GM18508 (cell line): ENCODE results near the gene MIOS.
A peak's percentile ranks its signal among the peaks of the same experiment; 100 is the strongest.

Source experiments
- ATAC-seq: cut with Tn5 transposase; IDR thresholded peaks from one replicate; pipeline ENCODE4 v1.9.1; 2021; ENCODE audit warnings: moderate number of reproducible peaks; ENCODE audit not compliant: insufficient read depth, unreplicated experiment

The MIOS gene

DNA sequence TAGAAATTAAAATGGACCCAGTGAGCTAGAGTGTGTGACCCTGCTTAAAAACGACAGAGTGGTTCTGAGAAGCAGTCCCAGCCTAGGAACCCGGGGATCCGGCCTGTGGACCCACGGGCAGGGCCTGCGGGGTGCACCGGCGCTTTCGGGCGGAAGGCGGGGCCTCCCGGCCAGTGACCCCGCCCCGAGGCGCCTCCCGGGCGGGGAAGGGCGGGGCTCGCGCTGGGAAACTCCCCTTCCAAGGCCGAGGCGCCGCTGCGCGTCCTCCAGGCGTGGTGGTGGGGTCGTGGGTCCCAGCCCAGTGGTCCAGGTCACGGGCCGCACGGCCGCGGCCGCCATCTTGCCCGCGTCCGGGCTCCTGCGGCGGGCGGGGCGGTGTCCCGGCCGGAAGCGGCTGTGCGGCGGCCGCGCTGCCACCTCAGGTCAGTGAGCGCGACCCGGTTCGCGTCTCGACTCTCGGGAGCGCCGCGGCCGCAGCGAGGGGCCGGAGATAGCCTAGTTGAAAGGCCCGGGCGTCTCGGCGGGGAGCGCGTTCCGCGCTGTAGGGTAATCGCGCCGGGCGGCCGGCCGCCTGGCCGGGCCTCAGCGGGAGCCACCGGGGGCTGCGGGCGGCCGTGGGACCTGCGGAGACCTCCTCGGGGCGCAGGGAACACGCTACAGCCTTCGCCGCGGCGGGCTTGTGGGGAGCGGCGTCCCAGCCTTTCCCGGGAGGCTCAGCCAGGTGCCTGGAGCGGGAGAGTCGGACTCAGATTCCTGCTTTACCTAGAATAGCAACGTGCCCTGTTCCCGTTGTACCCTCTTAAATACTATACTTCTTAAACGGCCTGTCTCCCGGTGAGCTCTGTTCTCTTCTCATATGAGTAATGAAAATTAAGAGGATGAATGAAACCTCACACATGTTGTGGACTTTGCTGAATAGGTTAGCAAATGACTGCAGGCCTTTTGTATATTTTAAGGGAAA is at the start of gene MIOS:
Gene MIOS, plus strand, starts transcription at position 234 of the 961 bp plus-strand sequence. CDS start 5,592 bp downstream, outside the sequence.
- ATAC-seq, result peak; percentile 44

DNA sequence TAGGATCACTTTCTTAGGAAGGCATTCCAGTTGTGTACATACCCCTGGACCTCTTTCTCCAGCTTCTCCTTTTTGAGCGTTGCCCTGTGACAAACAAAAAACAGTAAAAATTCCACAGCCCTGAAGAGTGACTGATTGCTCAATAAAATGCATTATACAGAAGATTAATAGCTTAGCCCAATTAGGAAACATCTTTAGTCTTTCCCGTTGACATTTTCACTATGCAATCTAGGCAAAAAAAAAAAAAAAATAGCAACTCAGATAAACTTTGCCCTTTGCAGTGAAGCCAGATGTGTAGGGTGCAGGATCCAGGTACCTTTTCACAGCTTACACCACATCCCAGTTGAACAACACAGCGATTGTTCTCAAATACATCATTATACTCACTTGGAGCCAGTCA is 48.9 kb upstream of the MIOS start:
- no peak for ATAC-seq

- no peak for ATAC-seq
Measured at GRCh38 chr7:7519056-7519455, 47.6 kb upstream of the MIOS start.

- no peak for ATAC-seq
Measured at GRCh38 chr7:7519528-7519927, 47.2 kb upstream of the MIOS start.

GRCh38 chr7:7521259-7521658 is 45.4 kb upstream of the MIOS start:
- no peak for ATAC-seq

- ATAC-seq, result no peak
Measured at GRCh38 chr7:7522421-7522820, 44.3 kb upstream of the MIOS start.

- no peak for ATAC-seq
Measured at GRCh38 chr7:7524121-7524520, 42.6 kb upstream of the MIOS start.

- ATAC-seq, result no peak
Measured at GRCh38 chr7:7526006-7526405, 40.7 kb upstream of the MIOS start.

- no peak for ATAC-seq
Measured at GRCh38 chr7:7527047-7527446, 39.6 kb upstream of the MIOS start.

DNA sequence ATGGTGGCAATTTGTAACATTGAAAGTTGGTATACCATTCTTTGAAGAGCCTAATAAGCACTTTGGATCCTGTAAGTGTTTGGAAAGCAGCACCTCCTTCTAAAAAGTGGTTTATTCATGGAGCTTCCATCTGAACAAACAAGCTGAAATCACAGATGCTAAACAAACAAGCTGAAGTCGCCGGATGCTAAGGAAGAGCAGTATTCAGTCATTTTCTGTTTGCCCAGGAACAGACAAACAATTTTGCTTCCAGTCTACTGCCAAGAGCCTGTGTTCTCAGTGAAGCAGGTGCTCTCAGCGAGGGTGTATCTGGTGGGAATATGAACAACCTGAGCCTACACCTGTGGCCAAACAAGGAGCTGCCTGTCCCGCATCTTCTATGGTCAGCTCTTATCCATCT is 37.4 kb upstream of the MIOS start:
- no peak for ATAC-seq

- ATAC-seq, result no peak
Measured at GRCh38 chr7:7533831-7534430, 32.8 kb upstream of the MIOS start.

- ATAC-seq, result no peak
Measured at GRCh38 chr7:7535691-7536090, 31.0 kb upstream of the MIOS start, which contains the start of gene COL28A1. Gene COL28A1 (minus strand): TSS chr7:7535873. CDS start chr7:7532875, 2,998 bp downstream.

GRCh38 chr7:7536396-7537019 is 30.2 kb upstream of the MIOS start:
- ATAC-seq, result no peak

GRCh38 chr7:7537711-7538110 is 29.0 kb upstream of the MIOS start:
- no peak for ATAC-seq

GRCh38 chr7:7539152-7539551 is 27.5 kb upstream of the MIOS start:
- ATAC-seq, result no peak

DNA sequence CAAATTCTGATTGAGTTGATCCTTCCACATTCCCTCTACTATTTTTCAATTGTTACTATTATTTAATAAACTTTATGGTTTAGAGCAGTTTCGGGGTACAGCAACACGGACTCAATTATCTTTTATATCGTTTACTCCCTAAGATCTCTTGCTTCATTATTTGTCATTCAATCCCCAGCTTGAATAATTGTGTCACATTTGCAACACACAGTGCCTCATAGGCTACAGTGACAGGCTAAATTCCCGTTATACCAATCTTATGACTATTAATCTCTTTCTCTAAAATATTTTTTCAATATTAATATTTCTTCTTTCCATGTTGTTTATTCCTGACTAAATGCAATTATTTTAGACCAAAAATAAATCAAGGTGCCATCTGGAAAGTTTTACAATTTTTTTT is 27.0 kb upstream of the MIOS start:
- ATAC-seq, result no peak

DNA sequence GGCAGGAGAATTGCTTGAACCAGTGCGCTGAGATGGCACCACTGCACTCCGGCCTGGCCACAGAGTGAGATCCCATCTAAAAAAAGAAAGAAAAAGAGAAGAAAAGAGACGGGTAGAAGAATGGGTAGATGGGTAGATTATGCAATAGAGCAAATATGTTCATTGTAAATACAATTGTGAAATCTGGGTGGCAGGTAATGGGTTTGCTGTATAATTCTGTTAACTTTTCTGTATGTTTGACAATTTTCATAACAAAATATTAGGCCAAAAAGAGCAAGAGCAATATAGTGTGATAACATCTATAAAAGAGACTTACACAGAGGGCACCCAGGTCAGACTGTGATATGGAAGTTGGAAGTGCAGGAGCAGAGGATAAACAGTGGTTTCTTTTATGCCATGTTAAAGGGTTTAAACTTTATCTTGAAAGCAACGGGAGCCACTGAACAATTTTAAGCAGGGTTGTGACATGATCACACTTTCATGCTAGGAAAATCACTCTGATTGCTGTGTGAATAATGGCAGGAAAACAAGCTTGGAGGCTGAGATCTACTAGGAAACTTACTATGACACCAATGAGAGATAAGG is 24.3 kb upstream of the MIOS start:
- ATAC-seq, result no peak

DNA sequence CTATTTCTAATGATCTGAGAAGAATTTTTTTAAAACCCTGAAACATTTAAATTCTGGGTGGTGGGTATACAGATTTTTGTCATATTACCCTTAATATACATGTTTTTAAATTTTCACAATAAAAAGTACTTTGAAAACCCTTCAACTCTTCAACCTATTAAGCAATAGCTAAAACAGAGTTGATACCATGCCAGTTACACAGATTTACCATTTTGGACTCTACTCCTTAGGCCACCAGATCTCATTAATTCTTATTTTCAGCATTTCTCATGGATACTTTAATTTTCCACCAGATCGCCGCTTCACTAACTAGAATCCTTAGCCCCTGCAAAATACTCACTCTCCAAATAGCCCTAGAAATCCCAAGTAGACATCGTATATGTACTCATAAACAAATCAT is 18.3 kb upstream of the MIOS start:
- ATAC-seq, result no peak

DNA sequence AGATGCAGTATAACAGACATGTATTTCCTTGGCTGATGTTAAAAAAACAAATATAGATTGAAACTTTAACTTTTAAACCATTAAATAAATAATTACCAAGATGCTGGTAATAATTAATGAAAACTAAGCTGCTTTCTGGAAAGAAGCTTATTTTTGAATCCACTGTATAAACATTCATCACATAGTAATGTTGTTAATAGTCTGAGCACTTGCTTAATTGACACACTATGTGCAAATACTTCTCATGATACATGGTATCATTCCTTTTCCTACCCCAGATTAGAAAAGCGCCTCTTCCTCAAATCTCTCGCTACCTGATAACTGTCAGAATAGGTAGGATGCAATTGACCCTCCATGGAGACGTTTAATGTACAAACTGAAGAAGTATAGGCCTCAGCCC is 16.0 kb upstream of the MIOS start:
- no peak for ATAC-seq

DNA sequence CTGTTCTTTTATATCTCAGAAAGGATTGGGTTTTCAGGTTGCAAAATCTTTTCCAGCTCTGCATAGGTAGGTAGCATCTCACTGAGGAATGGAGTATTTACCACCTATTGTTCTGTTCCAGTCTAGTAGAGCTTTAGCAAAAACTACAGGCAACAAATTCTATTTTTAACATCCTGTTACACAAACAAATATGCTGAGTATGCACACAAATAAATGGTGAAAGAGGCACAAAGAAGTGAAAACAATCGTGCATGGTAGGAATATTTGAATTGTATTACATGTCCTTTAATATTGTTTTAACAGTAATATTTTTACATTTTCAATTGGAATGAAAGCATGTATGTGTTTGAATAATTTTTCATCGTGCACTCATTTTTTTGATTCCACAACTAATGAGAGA is 14.5 kb upstream of the MIOS start:
- no peak for ATAC-seq

GRCh38 chr7:7553386-7553785 is 13.3 kb upstream of the MIOS start:
- ATAC-seq, result no peak
